Trophoblast cell (in vitro differentiated cells and primary cell): ENCODE results near the gene ZGPAT.

Experiments used
- DNase-seq, 2 donors: peaks; one replicate each; pipeline ENCODE4 v3.0.0-alpha.2; 2016
- H2AFZ ChIP-seq: 2 replicates; pipeline ENCODE4 v1.6.1; 2013; ENCODE audit warnings: low read length, moderate library complexity, mild to moderate bottlenecking; ENCODE audit not compliant: insufficient read depth, poor library complexity
- H2AK5ac ChIP-seq: 2 replicates; pipeline ENCODE4 v1.6.1; 2013; ENCODE audit warnings: mild to moderate bottlenecking, low read length
- H2BK120ac ChIP-seq: 2 replicates; pipeline ENCODE4 v1.6.1; 2013; ENCODE audit warnings: low read length, mild to moderate bottlenecking, moderate library complexity; ENCODE audit not compliant: insufficient read depth, poor library complexity
- H2BK12ac ChIP-seq: 2 replicates; pipeline ENCODE4 v1.6.1; 2013; ENCODE audit warnings: mild to moderate bottlenecking, low read length, moderate library complexity
- H2BK5ac ChIP-seq: 2 replicates; pipeline ENCODE4 v1.6.1; 2013; ENCODE audit warnings: low read length, low read depth, moderate library complexity, mild to moderate bottlenecking; ENCODE audit not compliant: poor library complexity
- H3K14ac ChIP-seq: 2 replicates; pipeline ENCODE4 v1.6.1; 2013; ENCODE audit warnings: mild to moderate bottlenecking, low read length
- H3K18ac ChIP-seq: 2 replicates; pipeline ENCODE4 v1.6.1; 2013; ENCODE audit warnings: mild to moderate bottlenecking, low read length
- H3K23ac ChIP-seq: 2 replicates; pipeline ENCODE4 v1.6.1; 2013; ENCODE audit warnings: low read length
- H3K27ac ChIP-seq: 2 replicates; pipeline ENCODE4 v1.5.1; 2013; ENCODE audit warnings: low read depth, mild to moderate bottlenecking, inconsistent platforms, low read length, moderate library complexity
- H3K27me3 ChIP-seq: 2 replicates; pipeline ENCODE4 v1.6.1; 2013; ENCODE audit warnings: inconsistent platforms, mild to moderate bottlenecking, low read length, moderate library complexity; ENCODE audit not compliant: insufficient read depth
- H3K36me3 ChIP-seq, 2 experiments: 1 replicate in 1 of 2; 2 replicates in 1 of 2; pipeline ENCODE4 v1.6.1; 2013; ENCODE audit warnings: low read length in 2 of 2, mild to moderate bottlenecking in 2 of 2, moderate library complexity in 1 of 2; ENCODE audit not compliant: insufficient read depth in 2 of 2, control insufficient read depth in 1 of 2
- H3K4ac ChIP-seq: 2 replicates; pipeline ENCODE4 v1.6.1; 2013; ENCODE audit warnings: low read depth, mild to moderate bottlenecking, low read length, moderate library complexity
- H3K4me1 ChIP-seq, 2 experiments: 1 replicate in 1 of 2; 2 replicates in 1 of 2; pipeline ENCODE4 v1.6.1; 2013; ENCODE audit warnings: low read length in 2 of 2, mild to moderate bottlenecking in 2 of 2, moderate library complexity in 1 of 2; ENCODE audit not compliant: insufficient read depth in 2 of 2, control insufficient read depth in 1 of 2
- H3K4me2 ChIP-seq: 2 replicates; pipeline ENCODE4 v1.6.1; 2013; ENCODE audit warnings: inconsistent platforms, mild to moderate bottlenecking, low read length, moderate library complexity
- H3K4me3 ChIP-seq: 2 replicates; pipeline ENCODE4 v1.5.1; 2013; ENCODE audit warnings: mild to moderate bottlenecking, low read depth, low read length, inconsistent platforms
- H3K79me1 ChIP-seq: one replicate; pipeline ENCODE4 v1.6.1; 2013; ENCODE audit warnings: low read length
- H3K79me2 ChIP-seq: 2 replicates; pipeline ENCODE4 v1.6.1; 2013; ENCODE audit warnings: low read length, mild to moderate bottlenecking; ENCODE audit not compliant: control insufficient read depth, insufficient read depth, poor library complexity
- H3K9ac ChIP-seq: 2 replicates; pipeline ENCODE4 v1.6.1; 2013; ENCODE audit warnings: mild to moderate bottlenecking, low read length
- H3K9me3 ChIP-seq: 2 replicates; pipeline ENCODE4 v1.6.1; 2013; ENCODE audit warnings: low read depth, mild to moderate bottlenecking, control low read depth, inconsistent platforms, low read length; ENCODE audit not compliant: insufficient read depth
- H4K12ac ChIP-seq: 2 replicates; pipeline ENCODE4 v1.6.1; 2013; ENCODE audit warnings: low read depth, mild to moderate bottlenecking, low read length, moderate library complexity
- H4K8ac ChIP-seq: 2 replicates; pipeline ENCODE4 v1.6.1; 2013; ENCODE audit warnings: low read depth, mild to moderate bottlenecking, low read length, moderate library complexity
- H4K91ac ChIP-seq: one replicate; pipeline ENCODE4 v1.6.1; 2013; ENCODE audit warnings: low read depth, mild to moderate bottlenecking, low read length, moderate library complexity
- WGBS: extraction: QIAGEN DNeasy Blood & Tissue Kit; methylation state at CpG from one replicate; pipeline ENCODE4 v1.1.7; 2013; ENCODE audit warnings: missing lambda C conversion rate; ENCODE audit not compliant: insufficient read length, insufficient coverage; ENCODE audit errors: extremely low coverage; 5-methylcytosine and 5-hydroxymethylcytosine counted together

Gene ZGPAT

GRCh38 chr20:63693083-63693732, 14.6 kb upstream of the ZGPAT start:
- no peak overlapping the region for H3K18ac ChIP-seq
- peaks cover 0 to 3% of the 10 kb centered on the region in 2 experiments for H3K36me3 ChIP-seq
- no peak overlapping the region for H2AK5ac ChIP-seq
- DNase-seq = no peak
- H3K23ac ChIP-seq = no peak overlapping the region
- no peak overlapping the region for H3K14ac ChIP-seq
- no peak overlapping the region for H3K9ac ChIP-seq
- H4K91ac ChIP-seq = no peak overlapping the region
- no peak overlapping the region for H3K4ac ChIP-seq
- H3K79me2 ChIP-seq = no peaks in the 10 kb centered on the region
- no peak overlapping the region for H3K4me2 ChIP-seq
- no peaks in the 10 kb centered on the region for H3K79me1 ChIP-seq
- H2BK120ac ChIP-seq = no peak overlapping the region
- no peak overlapping the region for H3K27ac ChIP-seq
- H3K4me1 ChIP-seq = peaks cover 0 to 5% of the 10 kb centered on the region in 2 experiments
- H4K8ac ChIP-seq = no peak overlapping the region
- H3K4me3 ChIP-seq = no peak overlapping the region
- peaks cover 3% of the 10 kb centered on the region for H3K9me3 ChIP-seq
- H2BK5ac ChIP-seq = no peak overlapping the region
- no peak overlapping the region for H4K12ac ChIP-seq
- no peak overlapping the region for H2AFZ ChIP-seq
- no peak overlapping the region for H2BK12ac ChIP-seq
- no peaks in the 10 kb centered on the region for H3K27me3 ChIP-seq
- WGBS = no CpG with 5 or more reads among the region's 10 CpGs

GRCh38 chr20:63693733-63694583, 13.9 kb upstream of the ZGPAT start:
- Histone ChIP-seq H3K18ac (no peak overlapping the region), H4K8ac (no peak overlapping the region), H3K4ac (no peak overlapping the region), H4K91ac (no peak overlapping the region), H3K27me3 (no peaks in the 10 kb centered on the region), H2BK12ac (no peak overlapping the region), H2BK5ac (no peak overlapping the region), H3K14ac (no peak overlapping the region), H3K27ac (no peak overlapping the region), H3K23ac (no peak overlapping the region), H3K36me3 (peaks cover 0 to 3% of the 10 kb centered on the region in 2 experiments), H2AFZ (no peak overlapping the region), H3K79me1 (no peaks in the 10 kb centered on the region), H3K4me2 (no peak overlapping the region), H3K9me3 (peaks cover 3% of the 10 kb centered on the region), H2AK5ac (no peak overlapping the region), H2BK120ac (no peak overlapping the region), H4K12ac (no peak overlapping the region), H3K4me3 (no peak overlapping the region), H3K9ac (no peak overlapping the region), H3K4me1 (peaks cover 0 to 6% of the 10 kb centered on the region in 2 experiments), H3K79me2 (no peaks in the 10 kb centered on the region)
- no CpG with 5 or more reads among the region's 21 CpGs for WGBS
- DNase-seq = no peak

- peaks cover 3% of the 10 kb centered on the region for H3K9me3 ChIP-seq
- H2BK120ac ChIP-seq = no peak overlapping the region
- no peak overlapping the region for H3K18ac ChIP-seq
- no peak overlapping the region for H4K12ac ChIP-seq
- H3K79me2 ChIP-seq = no peaks in the 10 kb centered on the region
- H3K79me1 ChIP-seq = no peaks in the 10 kb centered on the region
- H4K91ac ChIP-seq = no peak overlapping the region
- peaks cover 5 to 11% of the 10 kb centered on the region in 2 experiments for H3K4me1 ChIP-seq
- no peak overlapping the region for H2BK12ac ChIP-seq
- H2AFZ ChIP-seq = no peak overlapping the region
- no peaks in the 10 kb centered on the region for H3K27me3 ChIP-seq
- no peak overlapping the region for H2BK5ac ChIP-seq
- H2AK5ac ChIP-seq = no peak overlapping the region
- no peak overlapping the region for H3K27ac ChIP-seq
- no peak overlapping the region for H4K8ac ChIP-seq
- H3K23ac ChIP-seq = no peak overlapping the region
- H3K4me2 ChIP-seq = no peak overlapping the region
- peaks cover 0 to 5% of the 10 kb centered on the region in 2 experiments for H3K36me3 ChIP-seq
- DNase-seq = no peak
- no peak overlapping the region for H3K4ac ChIP-seq
- H3K4me3 ChIP-seq = no peak overlapping the region
- no peak overlapping the region for H3K9ac ChIP-seq
- WGBS = no CpG with 5 or more reads among the region's 37 CpGs
- no peak overlapping the region for H3K14ac ChIP-seq
These were observed 13.0 kb upstream of the ZGPAT start for GRCh38 chr20:63694584-63695423.
